K562 (cell line): Measurements from ENCODE around the gene SLC7A1.

Source experiments
- PCBP1 ChIP-seq: fragments of 200-400 bp; formaldehyde crosslinking; IDR thresholded peaks from 2 replicates; pipeline ENCODE4 v1.6.1; 2018; ENCODE audit warnings: mild to moderate bottlenecking, low read depth, low read length; ENCODE audit not compliant: poor library complexity, severe bottlenecking
- ZFX ChIP-seq: sonication (generic); formaldehyde crosslinking; IDR thresholded peaks from 2 replicates; pipeline ENCODE4 v1.8.0; 2022; ENCODE audit warnings: mild to moderate bottlenecking, missing genetic modification reagents, moderate library complexity
- ZNF24 ChIP-seq: fragments of 450-650 bp; IDR thresholded peaks from 2 replicates; pipeline ENCODE4 v1.6.1; 2016

DNA sequence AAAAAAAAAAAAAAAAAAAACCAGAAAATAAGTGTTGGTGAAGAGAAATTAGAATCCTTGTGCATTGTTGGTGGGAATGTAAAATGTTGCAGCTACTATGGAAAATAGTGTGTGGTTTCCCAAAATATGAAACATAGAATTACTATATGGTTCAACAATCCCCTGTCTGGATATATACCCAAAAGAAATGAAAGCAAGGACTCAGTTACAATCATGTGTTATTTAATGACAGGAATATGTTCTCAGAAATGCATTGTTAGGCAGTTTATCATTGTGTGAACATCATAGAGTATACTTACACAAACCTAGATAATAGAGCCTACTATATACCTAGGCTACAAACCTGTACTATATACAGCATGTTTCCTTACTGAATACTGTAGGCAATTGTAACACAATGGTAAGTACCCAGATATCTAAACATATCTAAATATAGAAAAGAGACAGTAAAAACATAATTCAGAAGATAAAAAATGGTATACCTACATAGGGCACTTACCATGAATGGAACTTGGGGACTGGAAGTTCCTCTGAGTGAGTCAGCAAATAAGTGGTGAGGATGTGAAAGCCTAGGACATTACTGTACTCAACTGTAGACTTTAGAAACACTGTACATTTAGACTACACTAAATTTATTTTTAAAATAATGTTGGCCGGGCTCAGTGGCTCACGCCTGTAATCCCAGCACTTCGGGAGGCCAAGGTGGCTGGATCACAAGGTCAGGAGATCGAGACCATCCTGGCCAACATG is 25.7 kb upstream of the SLC7A1 start:
- TF ChIP-seq ZNF24 (no peak), PCBP1 (no peak), ZFX (CRISPR knock-in tag) (no peak)
